ENCODE data around the gene DTX1.

Gene DTX1

DNA sequence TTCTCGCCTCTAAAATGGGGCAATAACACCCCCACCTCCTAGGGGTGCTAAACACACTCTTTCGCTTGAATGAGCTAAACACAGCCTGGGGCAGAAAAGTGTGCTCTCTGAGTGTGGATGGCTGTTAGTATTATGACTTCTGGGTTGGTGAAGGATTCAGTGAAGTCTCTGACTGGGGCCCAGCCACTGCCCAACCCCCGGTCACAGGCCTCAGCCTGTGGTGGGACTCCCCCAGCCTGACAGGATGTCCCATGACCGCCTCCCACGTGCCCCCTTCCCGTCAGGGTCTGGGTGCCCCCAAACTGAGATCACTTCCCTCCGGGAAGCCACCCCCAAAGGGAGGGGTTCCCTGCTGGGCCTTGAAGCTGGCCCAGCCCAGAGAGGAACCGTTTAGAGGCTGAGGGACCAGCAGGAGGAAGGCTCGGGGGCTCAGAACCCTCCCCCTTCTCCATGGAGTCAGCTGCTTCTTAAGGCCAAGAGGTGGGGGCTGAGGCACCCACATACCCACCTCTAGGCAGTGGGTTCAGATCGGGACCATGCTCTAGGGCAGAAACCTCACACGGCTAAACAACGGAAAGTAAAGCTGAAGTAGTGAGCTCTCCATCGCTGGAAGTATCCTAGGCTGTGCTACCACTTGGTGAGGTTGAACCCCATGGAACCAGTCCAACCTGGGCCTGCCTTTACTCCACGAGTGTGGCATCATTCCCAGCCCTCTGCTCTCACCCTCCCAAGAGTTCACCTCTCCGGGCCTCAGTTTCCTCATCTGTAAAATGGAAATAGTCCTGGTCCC is 13.8 kb downstream of the DTX1 start:
- no peak for DNase-seq (ENCODE audit: low read depth in 1 of 2, low spot score in 1 of 2)

DNA sequence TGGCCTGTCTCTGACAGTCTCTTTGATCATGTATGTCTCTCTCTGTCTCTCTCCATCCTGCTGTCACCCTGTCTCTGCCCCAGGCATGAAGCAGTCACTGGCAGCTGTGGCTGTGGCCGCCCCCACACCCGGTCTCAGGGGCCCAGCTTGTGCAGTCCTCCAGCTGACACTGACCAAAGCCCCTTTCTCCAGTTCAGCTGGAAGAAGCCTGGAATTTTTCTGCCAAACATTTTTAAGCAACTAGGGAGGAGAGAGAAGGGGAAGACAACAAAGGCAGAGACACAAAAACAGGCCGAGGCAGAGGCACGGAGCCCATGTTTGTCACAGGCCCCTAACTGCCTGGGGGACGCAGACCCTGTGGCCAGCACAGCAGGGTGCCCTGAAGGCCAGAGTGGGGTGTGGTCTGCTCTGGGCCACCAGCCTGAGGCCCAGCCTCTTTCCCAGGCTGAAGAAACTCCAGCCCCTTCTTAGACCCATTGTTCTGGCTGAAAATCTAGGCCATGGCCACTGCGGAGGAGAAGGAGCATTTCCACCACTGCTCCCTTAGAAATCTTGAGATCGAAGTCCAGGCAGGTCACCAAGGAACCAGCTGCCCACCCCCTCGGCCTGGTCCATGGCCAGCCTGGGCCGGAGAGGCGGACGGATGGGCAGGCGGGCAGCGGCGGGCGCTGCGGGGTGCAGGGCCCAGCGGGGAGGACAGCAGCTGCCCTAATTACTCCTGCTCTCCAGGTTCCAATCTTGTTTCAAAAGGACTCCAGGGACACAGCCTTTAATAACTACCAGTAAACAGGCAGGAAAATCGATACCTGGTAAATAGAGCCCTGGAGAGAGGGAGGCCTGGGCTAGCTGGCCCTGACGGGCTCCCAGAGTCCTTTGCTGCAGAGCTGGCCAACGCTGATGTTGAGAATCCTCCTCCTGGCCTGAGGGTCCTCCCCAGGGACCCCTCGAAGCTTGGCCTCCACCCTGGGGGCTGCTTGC is 14.9 kb downstream of the DTX1 start:
- no peak for DNase-seq (ENCODE audit: low read depth in 1 of 2, low spot score in 1 of 2)

DNA sequence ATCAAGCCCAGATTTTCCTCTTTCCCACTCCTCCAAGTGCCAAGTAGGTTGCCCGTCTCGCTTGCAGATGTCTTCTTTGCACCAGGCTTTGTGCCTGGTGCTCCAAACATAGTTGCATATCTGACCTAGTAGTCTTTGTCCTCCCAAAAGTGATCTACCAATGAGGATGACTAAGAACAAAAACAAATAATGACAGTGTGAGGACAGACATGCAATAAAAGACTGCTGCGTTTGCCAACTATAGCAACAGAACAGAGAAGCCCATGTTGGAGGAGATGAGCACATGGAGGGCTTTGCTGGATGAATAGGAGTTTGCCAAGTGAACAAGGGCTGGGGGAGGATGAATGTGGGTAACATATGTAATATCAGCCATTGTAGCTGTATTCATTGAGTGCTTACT is 15.6 kb downstream of the DTX1 start:
- DNase-seq (ENCODE audit: low read depth in 1 of 2, low spot score in 1 of 2), result no peak

DNA sequence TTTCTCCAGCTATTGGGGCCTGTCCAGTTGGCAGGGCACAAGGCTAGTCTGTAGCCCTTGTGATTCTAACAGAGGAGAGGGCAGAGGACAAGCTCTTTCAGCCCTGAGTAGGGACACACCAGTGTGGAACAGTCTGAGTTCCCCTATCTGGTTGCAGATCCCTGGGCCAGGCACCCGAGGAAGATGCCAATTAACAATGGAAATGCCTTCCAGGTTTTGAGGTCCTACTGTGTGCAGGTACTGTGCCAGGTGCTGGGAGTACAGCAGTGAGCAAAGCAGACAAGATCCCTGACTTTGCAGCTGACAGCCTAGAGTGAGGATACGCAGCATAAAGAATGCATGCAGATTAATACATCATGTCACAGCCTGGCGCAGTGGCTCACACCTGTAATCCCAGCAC is 17.1 kb downstream of the DTX1 start:
- no peak for DNase-seq (ENCODE audit: low read depth in 1 of 2, low spot score in 1 of 2)

DNA sequence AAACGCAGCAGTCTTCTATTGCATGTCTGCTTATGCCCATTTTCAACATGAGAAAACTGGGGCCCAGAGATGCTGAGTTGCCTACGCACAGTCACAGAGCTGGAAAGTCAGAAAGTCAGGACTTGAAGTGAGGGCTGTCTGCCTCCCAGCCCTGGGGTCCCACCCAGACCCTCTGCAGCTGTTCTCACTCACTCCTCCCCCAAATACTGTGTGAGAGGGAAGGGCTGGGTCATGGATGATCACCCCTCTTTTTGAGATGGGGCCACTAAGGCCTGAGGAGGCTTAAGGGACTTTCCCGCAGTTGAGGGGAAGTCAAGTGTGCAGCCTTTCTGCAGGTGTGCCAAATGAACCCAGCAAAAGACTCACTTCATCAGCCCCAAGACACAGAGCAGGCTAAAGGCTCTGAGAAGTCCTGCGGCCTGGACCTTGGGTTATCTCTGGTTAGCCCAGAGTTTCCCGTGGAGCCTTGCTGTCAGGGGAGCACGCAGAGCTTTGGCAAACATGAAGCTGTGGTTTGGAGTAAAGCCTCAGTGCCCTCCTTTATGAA is 18.7 kb downstream of the DTX1 start:
- DNase-seq (ENCODE audit: low read depth in 1 of 2, low spot score in 1 of 2), result no peak

DNA sequence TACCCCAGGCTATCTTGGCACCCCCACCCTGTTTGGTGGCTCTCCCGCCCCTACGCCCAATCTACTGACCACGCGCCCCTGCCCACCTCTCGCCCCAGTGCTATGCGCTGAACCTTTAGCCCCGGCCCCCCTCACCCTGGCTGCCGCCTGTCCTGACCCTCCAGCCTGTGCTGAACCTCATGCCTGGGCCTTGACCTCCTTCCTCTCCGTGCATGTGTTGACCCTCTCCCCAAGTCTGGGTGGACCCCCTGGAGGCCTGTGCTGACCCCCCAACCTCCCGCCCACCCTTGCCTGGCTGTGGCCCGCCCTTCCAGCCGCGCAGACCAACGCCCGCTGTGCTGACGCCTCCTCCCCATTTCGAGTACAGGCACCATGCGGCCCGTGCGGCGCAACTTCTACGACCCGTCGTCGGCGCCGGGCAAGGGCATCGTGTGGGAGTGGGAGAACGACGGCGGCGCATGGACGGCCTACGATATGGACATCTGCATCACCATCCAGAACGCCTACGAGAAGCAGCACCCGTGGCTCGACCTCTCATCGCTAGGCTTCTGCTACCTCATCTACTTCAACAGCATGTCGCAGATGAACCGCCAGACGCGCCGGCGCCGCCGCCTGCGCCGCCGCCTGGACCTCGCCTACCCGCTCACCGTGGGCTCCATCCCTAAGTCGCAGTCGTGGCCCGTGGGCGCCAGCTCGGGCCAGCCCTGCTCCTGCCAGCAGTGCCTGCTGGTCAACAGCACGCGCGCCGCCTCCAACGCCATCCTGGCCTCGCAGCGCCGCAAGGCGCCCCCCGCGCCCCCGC is 20.7 kb downstream of the DTX1 start:
- no peak for DNase-seq (ENCODE audit: low read depth in 1 of 2, low spot score in 1 of 2)

DNA sequence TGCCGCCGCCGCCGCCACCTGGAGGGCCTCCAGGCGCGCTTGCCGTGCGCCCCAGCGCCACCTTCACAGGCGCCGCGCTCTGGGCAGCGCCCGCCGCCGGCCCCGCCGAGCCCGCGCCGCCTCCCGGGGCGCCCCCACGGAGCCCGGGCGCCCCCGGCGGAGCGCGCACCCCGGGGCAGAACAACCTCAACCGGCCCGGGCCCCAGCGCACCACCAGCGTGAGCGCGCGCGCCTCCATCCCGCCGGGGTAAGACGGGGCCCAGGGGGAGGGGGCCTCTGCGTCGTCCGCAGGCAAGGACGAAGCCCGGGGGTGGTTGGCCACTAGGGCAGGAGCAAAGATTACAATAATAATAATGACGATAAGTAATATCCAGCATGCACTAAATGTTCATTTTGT is 21.3 kb downstream of the DTX1 start:
- no peak for DNase-seq (ENCODE audit: low read depth in 1 of 2, low spot score in 1 of 2)

DNA sequence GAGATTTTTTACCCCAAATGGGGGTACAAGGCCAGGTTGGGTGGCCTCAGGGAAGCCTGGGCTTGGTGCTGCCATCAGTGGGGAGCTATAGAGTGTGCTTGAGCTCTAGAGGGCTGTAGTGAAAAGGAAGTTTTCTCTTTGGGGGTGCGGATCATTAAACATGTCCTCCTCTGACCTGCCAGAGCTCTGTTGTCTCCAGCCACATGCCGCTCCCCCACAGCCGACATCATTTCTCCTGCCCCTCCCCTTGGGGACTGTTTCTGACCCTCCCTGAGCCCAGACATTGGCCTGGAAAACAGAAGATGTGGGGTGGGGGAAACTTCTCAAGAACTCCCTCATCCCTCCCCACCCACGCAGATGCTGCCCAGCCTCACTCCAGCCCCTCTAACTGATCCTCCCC is 25.3 kb downstream of the DTX1 start:
- no peak for DNase-seq (ENCODE audit: low read depth in 1 of 2, low spot score in 1 of 2)

DNA sequence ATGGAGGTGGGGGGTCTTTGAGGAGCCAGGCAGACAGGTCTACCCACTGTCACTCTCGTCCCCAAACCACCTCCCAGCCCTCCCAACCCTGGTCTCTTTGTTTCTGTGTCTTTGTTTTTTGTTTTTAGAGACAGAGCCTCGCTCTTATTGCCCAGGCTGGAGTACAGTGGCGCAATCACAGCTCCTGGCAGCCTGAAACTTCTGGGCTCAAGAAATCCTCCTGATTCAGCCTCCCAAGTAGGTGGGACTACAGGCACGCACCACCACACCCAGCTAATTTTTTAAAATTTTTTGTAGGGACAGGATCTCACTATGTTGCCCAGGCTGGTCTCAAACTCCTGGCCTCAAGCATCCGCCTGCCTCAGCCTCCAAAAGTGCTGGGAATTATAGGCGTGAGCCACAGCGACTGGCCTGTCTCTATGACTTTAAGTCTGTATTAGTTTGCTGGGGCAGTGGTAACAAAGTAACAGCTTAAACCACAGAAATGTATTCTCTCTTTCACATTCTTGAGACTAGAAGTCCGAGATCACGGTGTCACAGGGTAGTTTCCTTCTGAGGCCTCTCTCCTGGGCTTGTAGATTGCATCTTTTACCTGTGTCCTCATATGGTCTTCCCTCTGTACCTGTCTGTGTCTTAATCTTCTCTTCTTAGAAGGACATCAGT is 26.1 kb downstream of the DTX1 start:
- no peak for DNase-seq (ENCODE audit: low read depth in 1 of 2, low spot score in 1 of 2)

DNA sequence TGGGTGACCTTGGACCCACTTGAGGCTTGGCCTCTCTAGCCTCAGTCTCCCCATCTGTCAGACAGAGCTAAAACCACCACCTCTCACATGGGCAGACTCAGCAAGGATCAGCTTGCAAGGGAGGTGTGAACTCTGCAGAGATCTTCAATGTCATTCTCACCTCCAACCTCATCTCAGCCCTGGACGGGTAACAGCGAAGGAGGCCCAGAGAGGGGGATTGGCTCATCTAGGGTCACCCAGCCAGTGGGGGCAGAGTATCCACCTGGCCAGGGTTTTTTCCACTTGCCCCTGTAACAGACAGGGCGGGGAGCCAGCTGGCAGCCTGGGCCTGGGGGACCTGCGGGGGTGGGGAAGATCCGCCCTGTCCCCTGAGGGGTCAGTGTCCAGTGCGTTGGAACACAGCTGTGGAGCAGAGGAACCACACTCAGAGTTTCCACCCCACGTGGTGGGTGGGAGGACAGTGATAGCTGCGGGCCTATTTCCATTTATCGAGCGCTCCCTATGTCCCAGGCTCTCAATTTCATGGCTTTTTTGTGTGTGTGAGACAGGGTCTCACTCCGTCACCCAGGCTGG is 27.4 kb downstream of the DTX1 start:
- no peak for DNase-seq (ENCODE audit: low read depth in 1 of 2, low spot score in 1 of 2)

DNA sequence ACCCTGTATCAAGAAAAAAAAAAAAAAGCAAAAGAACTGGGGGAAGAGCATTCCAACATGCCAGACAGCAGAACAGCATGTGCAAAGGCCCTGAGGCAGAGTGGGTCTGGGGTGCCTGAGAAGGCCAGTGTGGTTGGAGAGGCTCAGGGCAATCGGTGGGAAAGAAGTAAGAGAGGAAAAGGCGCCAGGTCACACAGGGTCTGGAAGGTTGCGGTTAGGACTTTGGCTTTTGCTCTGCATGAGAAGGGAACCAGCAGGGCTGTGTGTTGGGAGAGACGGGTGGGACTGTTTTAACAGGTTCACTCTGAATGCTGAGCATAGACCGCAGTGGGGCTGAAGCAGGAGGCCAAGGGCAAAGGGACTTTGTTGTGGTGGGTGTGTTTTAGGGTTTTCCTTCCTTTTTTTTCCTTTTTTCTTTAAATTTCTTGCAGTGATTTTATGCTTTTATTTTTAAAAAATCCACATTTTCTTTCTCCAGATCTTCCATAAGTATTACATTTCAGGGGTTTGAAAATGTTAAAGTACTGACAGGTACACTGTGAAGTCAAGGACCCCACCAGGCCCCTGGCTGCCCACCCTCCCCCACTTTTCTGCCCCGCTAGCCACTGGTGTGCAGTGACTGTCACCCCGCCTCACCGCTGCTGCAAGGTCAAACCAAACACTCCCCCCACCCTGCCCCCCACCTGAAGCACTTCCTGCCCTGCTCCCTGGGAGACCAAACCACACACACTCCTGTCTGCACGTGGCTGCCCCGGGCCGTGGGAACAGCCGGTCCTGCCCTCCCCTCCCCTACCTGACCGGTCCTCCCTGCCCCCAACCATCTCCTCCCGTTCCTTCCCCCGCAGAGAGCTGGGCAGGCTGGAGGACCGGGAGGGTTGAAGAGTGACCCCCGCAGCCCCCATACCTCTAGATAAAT is 30.0 kb downstream of the DTX1 start:
- no peak for DNase-seq (ENCODE audit: low read depth in 1 of 2, low spot score in 1 of 2)

DNA sequence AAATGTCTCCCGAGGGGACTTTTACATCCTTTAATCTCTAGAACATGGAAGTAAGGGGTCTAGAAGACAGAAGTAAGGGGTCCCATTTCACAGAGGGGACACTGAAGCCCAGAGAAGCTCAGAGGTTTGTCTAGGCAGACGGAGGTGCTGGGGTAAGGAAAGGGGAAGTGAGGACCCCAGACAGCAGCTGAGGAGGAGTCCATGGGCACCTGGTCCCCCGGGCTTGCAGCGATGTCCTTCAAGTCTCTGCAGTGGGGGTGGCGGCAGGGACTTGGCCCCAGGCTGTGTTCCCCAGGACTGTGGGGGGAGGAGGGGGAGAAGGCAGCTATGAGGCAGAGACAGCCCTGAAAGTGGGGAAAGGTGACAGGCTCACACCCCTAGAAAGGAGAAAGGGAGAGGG is 30.7 kb downstream of the DTX1 start:
- DNase-seq (ENCODE audit: low read depth in 1 of 2, low spot score in 1 of 2), result no peak

DNA sequence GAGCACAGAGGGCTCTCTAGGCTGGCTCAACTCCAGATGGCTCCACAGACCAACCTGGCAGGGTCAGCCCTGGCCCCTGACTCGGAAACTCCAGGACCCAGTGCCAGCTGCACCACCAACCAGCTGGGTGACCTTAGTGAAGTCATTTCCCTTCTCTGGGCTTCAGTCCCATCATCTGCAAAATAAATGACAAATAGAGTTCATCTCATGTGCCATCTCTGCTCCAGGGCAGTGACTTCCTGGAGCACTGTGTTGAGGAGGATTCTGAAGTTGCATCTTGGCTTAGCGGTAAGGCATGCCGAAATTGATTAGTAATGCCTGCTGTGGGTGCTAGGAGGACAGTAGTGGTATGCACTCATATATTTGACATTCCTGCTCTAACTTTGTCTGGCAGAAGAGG is 31.5 kb downstream of the DTX1 start:
- no peak for DNase-seq (ENCODE audit: low read depth in 1 of 2, low spot score in 1 of 2)

DNA sequence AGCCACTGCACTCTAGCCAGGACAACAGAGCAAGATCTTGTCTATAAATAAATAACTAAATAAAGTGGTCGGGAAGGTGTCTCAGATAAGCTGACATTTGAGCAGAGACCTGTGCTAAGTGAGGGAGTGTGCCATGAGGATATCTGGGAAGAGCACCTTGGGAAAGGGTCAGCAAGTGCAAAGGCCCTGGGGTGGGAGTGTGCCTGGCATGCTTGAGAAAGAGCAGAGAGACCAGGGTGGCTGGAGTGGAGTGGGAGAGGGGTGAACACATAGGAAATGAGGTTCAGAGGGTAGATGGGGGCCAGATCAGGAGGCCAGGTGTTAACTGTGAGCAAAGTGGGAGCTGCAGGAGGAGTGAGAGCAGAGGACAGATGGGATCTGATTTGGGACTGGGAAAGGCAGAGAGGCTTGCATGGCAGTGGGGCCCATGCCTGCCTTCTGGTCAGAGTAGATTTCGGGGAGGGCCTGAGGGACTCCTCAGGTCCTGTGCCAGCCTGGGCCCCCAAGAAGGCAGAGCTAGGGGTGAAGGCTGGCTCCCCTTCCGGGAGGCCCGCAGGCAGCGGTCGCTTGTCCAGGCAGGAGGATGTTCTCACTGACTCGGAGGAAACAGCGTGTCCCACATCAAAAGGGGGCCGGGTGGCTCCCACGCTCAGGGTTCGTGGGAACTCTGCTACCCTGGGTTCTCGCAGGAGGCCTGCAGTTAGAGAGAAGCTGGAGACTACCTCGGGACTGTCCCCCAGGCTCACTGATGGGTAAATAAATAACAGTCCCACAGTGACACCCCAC is 32.6 kb downstream of the DTX1 start:
- peak; percentile 32 to 53 for DNase-seq (ENCODE audit: low read depth in 1 of 2, low spot score in 1 of 2)

DNA sequence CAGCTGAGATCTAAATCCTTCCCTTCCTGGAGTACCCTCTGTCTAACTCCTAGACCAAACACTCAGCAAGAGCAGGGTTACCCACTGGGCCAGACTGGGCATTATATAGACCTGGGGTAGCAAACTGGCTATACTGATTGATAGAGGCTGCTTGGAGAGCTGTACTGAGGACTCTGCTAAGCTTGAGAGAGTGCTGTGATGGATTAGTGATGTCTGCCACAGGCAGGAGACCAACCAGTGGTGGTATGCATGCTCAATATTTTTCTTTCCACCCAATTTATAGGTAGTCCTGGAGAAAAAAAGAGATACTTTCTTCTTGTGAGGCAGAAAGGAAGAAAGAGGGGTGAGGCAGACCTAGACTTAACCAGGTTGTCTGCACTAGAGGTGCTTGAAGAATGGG is 33.3 kb downstream of the DTX1 start:
- DNase-seq (ENCODE audit: low read depth in 1 of 2, low spot score in 1 of 2), result no peak

DNA sequence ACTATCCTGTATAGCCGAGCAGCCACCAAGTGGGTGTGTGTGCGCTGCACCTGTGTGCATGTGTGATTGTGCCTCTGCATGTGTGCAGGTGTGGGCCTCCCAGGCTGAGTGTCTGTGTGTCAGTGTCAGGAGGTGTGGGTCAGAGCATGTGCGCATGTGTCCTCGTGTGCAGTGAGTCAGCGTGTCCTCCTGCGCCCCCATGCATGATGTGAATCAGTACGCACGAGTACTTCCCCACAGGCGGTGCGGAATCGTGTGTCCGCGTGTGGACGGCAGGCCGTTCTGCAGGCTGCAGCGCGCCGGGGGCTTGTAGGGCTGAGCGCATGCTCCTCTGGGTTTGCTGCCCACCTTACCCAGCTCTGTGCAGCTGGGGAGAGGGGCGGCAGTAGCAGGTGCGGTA is 34.2 kb downstream of the DTX1 start:
- DNase-seq (ENCODE audit: low read depth in 1 of 2, low spot score in 1 of 2), result no peak

DNA sequence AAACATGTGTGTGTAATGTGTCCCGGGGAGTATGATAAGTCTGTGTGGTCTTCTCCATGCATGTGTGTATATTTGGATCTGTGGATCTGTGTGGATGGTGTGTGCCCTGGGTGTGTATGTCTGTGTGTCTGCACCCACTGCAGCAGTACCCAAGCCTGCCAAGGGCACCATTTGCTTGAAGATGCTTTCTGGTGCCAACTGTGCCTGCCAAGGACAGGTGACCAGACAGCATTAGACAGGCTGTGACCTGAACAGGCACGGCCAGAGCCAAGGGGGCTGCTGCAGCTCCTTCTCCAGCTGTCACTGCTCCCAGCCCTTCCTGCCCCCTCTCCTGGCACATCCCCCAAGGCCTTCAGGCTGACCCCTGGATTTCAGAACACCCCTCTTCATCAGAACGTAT is 35.0 kb downstream of the DTX1 start:
- no peak for DNase-seq (ENCODE audit: low read depth in 1 of 2, low spot score in 1 of 2)

DNA sequence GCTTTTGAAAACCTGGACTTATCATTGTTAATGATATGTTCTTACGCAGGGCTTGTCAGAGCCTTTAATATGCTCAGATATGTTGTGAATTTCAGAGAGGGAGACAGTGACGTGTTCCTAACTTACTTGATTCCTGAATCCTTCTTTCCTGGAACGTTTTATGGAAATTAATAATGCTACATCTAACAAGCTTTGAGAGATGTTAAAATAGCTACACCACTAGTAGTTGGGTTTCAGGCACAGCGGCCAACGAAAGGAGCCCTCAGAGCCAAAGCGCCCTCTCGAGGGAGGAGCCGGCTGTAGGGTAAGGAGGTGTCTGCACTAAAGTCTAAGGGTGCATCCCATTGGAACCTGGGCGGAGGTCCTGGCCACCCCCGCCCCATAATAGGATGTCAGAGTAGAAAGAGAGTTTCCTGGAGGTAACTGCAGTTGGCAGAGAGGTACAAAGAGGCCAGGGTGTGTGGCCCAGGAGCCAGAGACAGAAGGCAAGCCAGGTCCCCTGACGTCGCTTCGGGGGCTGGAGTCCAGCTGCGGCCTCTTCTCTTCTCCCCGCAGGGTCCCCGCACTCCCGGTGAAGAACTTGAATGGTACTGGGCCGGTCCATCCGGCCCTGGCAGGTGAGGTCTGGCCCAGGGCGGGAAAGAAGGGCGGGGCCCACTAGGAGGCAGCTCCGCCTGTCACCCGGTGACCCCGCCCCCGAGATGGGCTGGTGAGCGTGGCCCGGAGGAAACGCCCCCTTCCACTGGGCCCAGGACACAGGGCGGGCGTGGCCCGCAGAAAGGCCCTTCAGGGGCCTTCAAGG is 36.3 kb downstream of the DTX1 start:
- no peak for DNase-seq (ENCODE audit: low read depth in 1 of 2, low spot score in 1 of 2)
